ENCODE measurements around the gene ARID5B. TPM values are rescaled to one million over a fixed set of nuclear protein-coding genes. Genes with fewer than 3 reads are reported as not detected.

The ARID5B gene
- total RNA-seq, 1 donor from 2014 or later, result 1.1 TPM

DNA sequence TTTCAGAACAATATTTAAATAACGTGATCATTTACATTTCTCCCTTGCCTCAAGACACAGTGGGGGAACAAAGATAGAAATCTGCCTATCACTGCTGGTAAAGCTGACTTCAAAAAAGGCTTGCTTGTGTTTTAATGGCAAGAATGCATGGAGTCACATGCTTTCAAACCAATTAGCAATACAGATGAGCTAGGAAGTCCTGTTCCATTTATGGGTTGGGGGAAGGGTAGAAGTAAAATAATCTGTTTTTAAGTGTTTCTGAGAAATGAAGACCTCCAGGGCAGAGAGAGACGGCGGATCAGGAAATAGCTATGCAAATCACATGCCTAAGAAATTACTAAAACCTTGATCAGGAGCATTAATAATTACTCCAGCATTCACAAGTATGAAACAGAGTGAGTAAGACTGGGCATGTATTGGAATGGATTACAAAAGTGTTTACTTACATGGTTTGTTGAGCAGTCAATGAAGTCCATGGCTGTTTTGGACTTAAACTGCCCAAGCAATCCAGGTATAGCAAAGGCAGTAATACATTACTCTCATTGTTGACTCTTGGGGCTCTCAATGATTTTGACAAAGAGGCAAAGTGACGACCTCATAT is 142.0 kb downstream of the ARID5B start:
- no peaks in the 10 kb centered on the region for H3K9me3 Mint-ChIP-seq (ENCODE audit: unreplicated experiment)
- no peak for DNase-seq
- H3K4me3 Mint-ChIP-seq (ENCODE audit: unreplicated experiment), result no peak overlapping the region
- peaks cover 3% of the 10 kb centered on the region for H3K27me3 Mint-ChIP-seq (ENCODE audit: unreplicated experiment)
- H3K27ac Mint-ChIP-seq (ENCODE audit: unreplicated experiment), result peak overlapping the region; percentile 13
- H3K36me3 Mint-ChIP-seq (ENCODE audit: unreplicated experiment), result no peaks in the 10 kb centered on the region
- H3K4me1 Mint-ChIP-seq (ENCODE audit: low read depth, unreplicated experiment), result peaks cover 31% of the 10 kb centered on the region
- TF ChIP-seq, protein P1, sequence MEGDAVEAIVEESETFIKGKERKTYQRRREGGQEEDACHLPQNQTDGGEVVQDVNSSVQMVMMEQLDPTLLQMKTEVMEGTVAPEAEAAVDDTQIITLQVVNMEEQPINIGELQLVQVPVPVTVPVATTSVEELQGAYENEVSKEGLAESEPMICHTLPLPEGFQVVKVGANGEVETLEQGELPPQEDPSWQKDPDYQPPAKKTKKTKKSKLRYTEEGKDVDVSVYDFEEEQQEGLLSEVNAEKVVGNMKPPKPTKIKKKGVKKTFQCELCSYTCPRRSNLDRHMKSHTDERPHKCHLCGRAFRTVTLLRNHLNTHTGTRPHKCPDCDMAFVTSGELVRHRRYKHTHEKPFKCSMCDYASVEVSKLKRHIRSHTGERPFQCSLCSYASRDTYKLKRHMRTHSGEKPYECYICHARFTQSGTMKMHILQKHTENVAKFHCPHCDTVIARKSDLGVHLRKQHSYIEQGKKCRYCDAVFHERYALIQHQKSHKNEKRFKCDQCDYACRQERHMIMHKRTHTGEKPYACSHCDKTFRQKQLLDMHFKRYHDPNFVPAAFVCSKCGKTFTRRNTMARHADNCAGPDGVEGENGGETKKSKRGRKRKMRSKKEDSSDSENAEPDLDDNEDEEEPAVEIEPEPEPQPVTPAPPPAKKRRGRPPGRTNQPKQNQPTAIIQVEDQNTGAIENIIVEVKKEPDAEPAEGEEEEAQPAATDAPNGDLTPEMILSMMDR (IDR thresholded peaks at IDR 0.05; ENCODE audit: partially characterized antibody, unreplicated experiment), result no peak

DNA sequence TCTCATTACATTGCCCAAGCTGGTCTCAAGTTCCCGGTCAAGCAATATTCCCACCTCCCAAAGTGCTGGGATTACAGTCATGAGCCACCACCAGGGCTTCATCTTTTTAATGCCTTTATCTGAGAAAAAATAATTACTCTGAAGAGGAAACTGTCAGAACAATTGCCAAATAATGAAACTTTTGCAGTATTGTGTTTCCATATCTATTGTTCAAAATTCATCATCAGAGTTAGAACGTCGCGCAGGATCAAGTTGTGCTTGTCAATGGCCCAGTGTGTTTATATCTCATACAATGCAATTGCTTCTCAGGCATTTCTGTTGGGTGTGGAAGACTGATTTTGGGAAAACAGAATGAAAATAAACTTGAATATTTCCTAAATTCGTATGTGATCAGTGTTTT is 143.1 kb downstream of the ARID5B start:
- Mint-ChIP-seq H3K36me3 (ENCODE audit: unreplicated experiment) (no peaks in the 10 kb centered on the region), H3K4me1 (ENCODE audit: low read depth, unreplicated experiment) (peaks cover 37% of the 10 kb centered on the region), H3K9me3 (ENCODE audit: unreplicated experiment) (no peaks in the 10 kb centered on the region), H3K4me3 (ENCODE audit: unreplicated experiment) (no peak overlapping the region), H3K27me3 (ENCODE audit: unreplicated experiment) (peaks cover 5% of the 10 kb centered on the region), H3K27ac (ENCODE audit: unreplicated experiment) (no peak overlapping the region)
- no peak for DNase-seq
- TF ChIP-seq, protein P1 (IDR thresholded peaks at IDR 0.05; ENCODE audit: partially characterized antibody, unreplicated experiment), result no peak

DNA sequence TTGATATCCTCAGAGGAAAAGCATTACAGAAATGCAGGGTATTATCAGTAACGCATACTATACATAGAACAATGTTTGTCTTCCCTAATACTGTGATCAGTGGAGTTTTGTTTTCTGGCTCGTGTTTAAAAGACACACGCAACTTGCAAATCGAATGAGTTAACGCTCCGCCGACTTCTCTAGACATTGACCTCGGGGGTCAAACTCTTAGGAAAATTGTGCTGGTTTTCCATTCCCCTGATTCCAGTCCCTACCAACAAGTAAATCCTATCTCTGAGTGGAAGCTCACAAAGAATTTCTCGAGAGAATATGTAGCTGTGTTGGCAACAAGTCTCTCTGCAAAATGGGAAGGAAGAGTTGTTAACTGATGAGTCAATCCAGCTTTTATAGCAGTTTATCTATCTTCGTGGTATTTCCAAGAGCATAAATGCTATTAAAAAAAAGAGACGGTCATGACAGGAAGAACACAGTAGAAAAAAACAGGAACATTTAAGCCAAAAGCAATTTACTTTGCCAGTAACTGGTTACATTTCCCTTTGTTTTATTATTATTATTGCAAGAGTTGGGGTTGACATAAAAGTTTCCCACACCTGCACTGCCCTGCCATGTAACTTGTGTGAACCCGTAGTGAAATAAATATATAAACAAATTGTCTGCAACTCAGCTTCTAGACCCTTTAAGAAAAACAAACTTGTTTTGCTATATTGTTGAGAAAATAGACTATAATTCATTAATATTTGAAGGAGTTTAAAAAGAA is 144.4 kb downstream of the ARID5B start:
- H3K9me3 Mint-ChIP-seq (ENCODE audit: unreplicated experiment), result no peaks in the 10 kb centered on the region
- peaks cover 46% of the 10 kb centered on the region for H3K4me1 Mint-ChIP-seq (ENCODE audit: low read depth, unreplicated experiment)
- no peak for DNase-seq
- H3K4me3 Mint-ChIP-seq (ENCODE audit: unreplicated experiment), result no peak overlapping the region
- no peak overlapping the region for H3K27ac Mint-ChIP-seq (ENCODE audit: unreplicated experiment)
- peaks cover 2% of the 10 kb centered on the region for H3K27me3 Mint-ChIP-seq (ENCODE audit: unreplicated experiment)
- TF ChIP-seq, protein P1 (IDR thresholded peaks at IDR 0.05; ENCODE audit: partially characterized antibody, unreplicated experiment), result no peak
- H3K36me3 Mint-ChIP-seq (ENCODE audit: unreplicated experiment), result no peaks in the 10 kb centered on the region

DNA sequence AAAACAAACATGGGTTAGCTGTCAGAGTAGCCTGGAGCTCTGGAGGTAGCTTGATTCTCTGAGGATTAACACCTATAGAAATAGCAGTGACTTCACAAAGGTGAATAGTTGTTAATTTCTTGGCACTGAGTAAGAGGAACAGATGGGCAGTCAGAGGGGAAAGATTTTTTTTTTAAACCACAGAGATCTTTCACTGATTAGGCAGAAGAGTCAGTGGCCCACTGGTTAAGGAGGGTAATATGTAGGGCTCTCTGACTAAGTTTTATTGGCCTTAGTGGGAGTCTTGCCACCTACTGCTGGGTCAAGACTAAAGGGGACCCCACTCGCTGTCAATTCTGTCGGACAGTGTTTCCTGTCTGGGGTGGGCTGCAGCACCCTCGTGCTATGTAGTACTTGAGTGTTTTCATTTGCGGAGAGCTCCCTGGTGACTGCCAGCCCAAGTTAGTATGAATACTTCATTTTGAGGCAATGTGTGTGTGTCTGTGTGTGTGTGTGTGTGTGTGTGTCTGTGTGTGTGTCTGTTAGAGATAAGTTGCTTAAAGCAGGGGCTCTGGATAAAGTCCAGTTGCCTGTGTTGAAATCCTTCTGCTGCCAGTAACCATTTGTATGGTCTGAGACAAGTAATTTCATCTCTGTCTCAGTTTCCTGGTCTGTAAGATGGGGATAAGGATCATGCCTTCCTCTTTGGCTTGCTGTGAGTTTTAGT is 145.2 kb downstream of the ARID5B start:
- no peak overlapping the region for H3K4me3 Mint-ChIP-seq (ENCODE audit: unreplicated experiment)
- H3K9me3 Mint-ChIP-seq (ENCODE audit: unreplicated experiment), result no peaks in the 10 kb centered on the region
- no peak overlapping the region for H3K27ac Mint-ChIP-seq (ENCODE audit: unreplicated experiment)
- H3K27me3 Mint-ChIP-seq (ENCODE audit: unreplicated experiment), result peaks cover 2% of the 10 kb centered on the region
- DNase-seq, result no peak
- H3K4me1 Mint-ChIP-seq (ENCODE audit: low read depth, unreplicated experiment), result peaks cover 46% of the 10 kb centered on the region
- no peaks in the 10 kb centered on the region for H3K36me3 Mint-ChIP-seq (ENCODE audit: unreplicated experiment)
- TF ChIP-seq, protein P1 (IDR thresholded peaks at IDR 0.05; ENCODE audit: partially characterized antibody, unreplicated experiment), result no peak

Data from glutamatergic neuron (in vitro differentiated cells).